ENCODE data around the gene CDC123. TPM values are rescaled to one million over a fixed set of nuclear protein-coding genes. Genes with fewer than 3 reads are reported as not detected.
A peak's percentile ranks its signal among the peaks of the same experiment; 100 is the strongest.

Gene CDC123, protein sequence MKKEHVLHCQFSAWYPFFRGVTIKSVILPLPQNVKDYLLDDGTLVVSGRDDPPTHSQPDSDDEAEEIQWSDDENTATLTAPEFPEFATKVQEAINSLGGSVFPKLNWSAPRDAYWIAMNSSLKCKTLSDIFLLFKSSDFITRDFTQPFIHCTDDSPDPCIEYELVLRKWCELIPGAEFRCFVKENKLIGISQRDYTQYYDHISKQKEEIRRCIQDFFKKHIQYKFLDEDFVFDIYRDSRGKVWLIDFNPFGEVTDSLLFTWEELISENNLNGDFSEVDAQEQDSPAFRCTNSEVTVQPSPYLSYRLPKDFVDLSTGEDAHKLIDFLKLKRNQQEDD
- total RNA-seq (2012; rRNA removed) = 171 and 203 TPM in 2 replicates
- 100 and 108 TPM in 2 replicates for polyA plus RNA-seq (2012; rRNA removed)
- polyA plus RNA-seq (2012; cell fraction: cytosol; rRNA removed) = 49.7 and 92.5 TPM in 2 replicates
- 21.9 and 60.9 TPM in 2 replicates for polyA plus RNA-seq (2012; cell fraction: nucleus; rRNA removed; ENCODE audit: low replicate concordance)
- percentile 83 among the genes with signal in this experiment for Bru-seq, nascent RNA
- BruChase-seq, experiment 1, labeled RNA remaining after a 6-hour chase = percentile 80 among the genes with signal in this experiment
- BruChase-seq, experiment 2, labeled RNA remaining after a 2-hour chase = percentile 70 among the genes with signal in this experiment
- long read RNA-seq, transcript CDC123-201 (13 exons, 1,542 nt) = major isoform, 77 of 104 reads
- long read RNA-seq, partial matches to known transcripts = 6 of 104 reads
- long read RNA-seq, other reads (novel, unspliced or antisense) = 21 of 104 reads

DNA sequence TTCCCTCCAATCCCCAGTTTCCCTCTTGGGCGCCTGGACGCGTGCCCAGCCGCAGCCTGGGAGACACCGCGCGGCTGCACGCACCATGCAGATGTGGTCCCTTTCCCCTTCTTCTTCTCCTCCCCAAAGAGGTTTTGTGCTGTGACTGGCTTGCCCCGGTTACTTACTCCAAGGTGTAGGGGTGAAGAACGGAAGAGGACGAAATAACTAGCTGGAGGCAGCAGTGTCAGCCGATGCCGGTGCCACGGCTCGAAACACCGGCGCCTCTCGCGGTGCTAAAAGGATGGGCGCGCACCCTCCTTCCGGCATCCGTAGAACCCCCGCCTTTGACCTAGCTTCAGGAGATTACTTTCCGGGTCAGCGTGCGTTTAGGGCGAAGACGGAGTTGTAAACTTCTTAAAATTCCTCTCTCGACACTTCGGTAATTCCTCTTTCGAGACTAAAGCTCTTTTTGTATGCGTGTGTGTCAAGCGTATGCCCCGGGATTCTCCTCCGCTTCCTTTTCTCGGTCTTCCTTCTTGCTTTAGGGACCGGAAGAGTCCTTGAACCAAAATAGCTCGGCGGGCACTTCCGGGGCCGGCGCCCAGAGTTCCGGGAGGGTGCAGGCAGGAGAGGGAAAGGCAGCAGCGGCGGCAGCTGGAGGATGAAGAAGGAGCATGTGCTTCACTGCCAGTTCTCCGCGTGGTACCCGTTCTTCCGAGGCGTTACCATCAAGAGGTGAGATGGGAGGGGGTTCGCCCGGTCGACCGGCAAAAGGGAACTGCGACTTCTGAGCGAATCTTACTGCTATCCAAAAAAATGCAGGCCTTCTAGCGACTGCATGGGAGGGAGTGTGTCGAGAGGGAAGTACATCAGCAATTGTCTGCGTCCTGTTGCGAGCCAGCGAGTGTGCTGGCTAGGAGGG, at the start of gene CDC123, which contains the start of gene NUDT5:
Gene CDC123, plus strand, starts transcription at position 586 of the 904 bp plus-strand sequence. Its CDS starts 58 bp downstream, at position 644.
Gene NUDT5, minus strand, starts transcription at position 289 of the 904 bp plus-strand sequence. CDS start 9,600 bp downstream, outside the sequence.
- H3K56ac ChIP-seq (ENCODE audit: extremely low read depth, insufficient read depth, low read length) = peak within 1 kb of the TSS; percentile 99
- H3K4me3 ChIP-seq (ENCODE audit: insufficient read depth, low read depth, low read length) = peak within 1 kb of the TSS; percentile 86
- H3K27ac ChIP-seq (ENCODE audit: insufficient read depth, low read length) = peak within 1 kb of the TSS; percentile 91
- peak within 1 kb of the TSS; percentile 73 for H2AK5ac ChIP-seq (ENCODE audit: low read depth, low read length)
- H4K8ac ChIP-seq (ENCODE audit: low read depth in 2 of 2, low read length in 2 of 2) = peak within 1 kb of the TSS; percentile 93 to 100
- peak within 1 kb of the TSS; percentile 97 for H3K4ac ChIP-seq (ENCODE audit: low read depth, low read length)
- DNase-seq (peak; percentile 88), ATAC-seq (ENCODE audit: low read depth) (peak; percentile 93)
- no peaks in the 10 kb centered on the region for H3K27me3 ChIP-seq (ENCODE audit: control insufficient read depth, insufficient read depth, low read length)
- intact Hi-C loops (cut with micrococcal nuclease) (loop anchor here (5.0 kb wide), 2 partner anchors 516 to 881 kb away; no protein-coding TSS in a partner anchor), dilution Hi-C loops (cut with HindIII; ENCODE audit: low sequenced_read_pairs, unreplicated experiment) (no loop called here), in situ Hi-C loops (cut with MboI; ENCODE audit: low sequenced_read_pairs) (no loop called here)
- H3K4me1 ChIP-seq (ENCODE audit: control insufficient read depth, insufficient read depth, low read length) = peaks cover 7% of the 10 kb centered on the region; the same call in 1 of the 2 replicates
- H3K9me1 ChIP-seq (ENCODE audit: insufficient read depth, low read length) = 0 out of 2 replicates have a peak, but pooled peaks cover 2% of the 10 kb centered on the region
- ChIA-PET CTCF (interaction anchor here (1.6 kb wide), 1 partner anchor 18 kb away, joined by 4 read pairs; no protein-coding TSS in a partner anchor), POLR2A (ENCODE audit: unreplicated experiment) (interaction anchor here (0.5 to 1.0 kb wide), 5 partner anchors 16 to 551 kb away, joined by 3 to 10 read pairs (median 3); no protein-coding TSS in a partner anchor)
- peak within 1 kb of the TSS; percentile 97 for H3K14ac ChIP-seq (replicated peaks; ENCODE audit: low read depth, low read length)
- peak within 1 kb of the TSS; percentile 90 for H3K4me2 ChIP-seq (ENCODE audit: low read depth, low read length)
- H3K79me1 ChIP-seq (ENCODE audit: low read depth in 1 of 2, low read length in 2 of 2) = peaks cover 13 to 61% of the 10 kb centered on the region in 2 experiments
- peak within 1 kb of the TSS; percentile 99 for H2BK120ac ChIP-seq (ENCODE audit: low read depth, low read length)
- H3K18ac ChIP-seq (ENCODE audit: low read depth, low read length) = peak within 1 kb of the TSS; percentile 89
- 0% methylated on average over 25 of the region's 62 CpGs; no CpG with 5 or more reads in 1 of the 2 experiments for WGBS, 2 experiments (ENCODE audit: extremely low coverage in 2 of 2, insufficient read length in 1 of 2)
- TF ChIP-seq MXI1 (IDR thresholded peaks at IDR 0.05; ENCODE audit: borderline replicate concordance, low read depth, low read length) (peak; percentile 85), CTCF (conservative IDR thresholded peaks at IDR 0.05; ENCODE audit: low read depth, low read length) (no peak), BHLHE40 (IDR thresholded peaks at IDR 0.05; ENCODE audit: low read depth, low read length) (0 out of 2 replicates have a peak, but pooled peaks have one; percentile 18), MAZ (IDR thresholded peaks at IDR 0.05; ENCODE audit: borderline replicate concordance, low read depth, low read length) (peak; percentile 74; the same call in 1 of the 2 replicates), RCOR1 (IDR thresholded peaks at IDR 0.05; ENCODE audit: insufficient replicate concordance, low read length) (no peak), RAD21 (IDR thresholded peaks at IDR 0.05; ENCODE audit: low read length) (peak; percentile 14; the same call in 1 of the 2 replicates)
- H2AK9ac ChIP-seq (replicated peaks; ENCODE audit: low read depth, low read length, poor library complexity) = peak within 1 kb of the TSS; percentile 97
- peak within 1 kb of the TSS; percentile 98; the same call in 2 of the 3 replicates for H2BK15ac ChIP-seq (ENCODE audit: low read depth, low read length)
- H4K20me1 ChIP-seq (ENCODE audit: insufficient read depth, low read length) = peaks cover 11% of the 10 kb centered on the region; the same call in 1 of the 2 replicates
- H3K36me3 ChIP-seq (ENCODE audit: control insufficient read depth, insufficient read depth, low read length) = peaks cover 9% of the 10 kb centered on the region
- H2BK20ac ChIP-seq (ENCODE audit: low read depth, low read length) = peak within 1 kb of the TSS; percentile 97
- H4K5ac ChIP-seq (ENCODE audit: low read depth, low read length) = peak within 1 kb of the TSS; percentile 97
- H3K9ac ChIP-seq (ENCODE audit: low read depth, low read length) = peak within 1 kb of the TSS; percentile 93
- H3K23ac ChIP-seq (ENCODE audit: low read depth, low read length) = peak within 1 kb of the TSS; percentile 98
- H2BK5ac ChIP-seq (ENCODE audit: low read depth, low read length, poor library complexity, severe bottlenecking) = peak within 1 kb of the TSS; percentile 91
- H4K91ac ChIP-seq (ENCODE audit: insufficient read depth, low read depth, low read length) = peak within 1 kb of the TSS; percentile 100
- no peaks in the 10 kb centered on the region for H3K9me3 ChIP-seq (ENCODE audit: control insufficient read depth, insufficient read depth, low read length)
- no TSS peak for BruUV-seq (replicated peaks)
- H2AFZ ChIP-seq (replicated peaks; ENCODE audit: low read length, poor library complexity) = peak within 1 kb of the TSS; percentile 96

Measured in IMR-90 (cell line).